NCI-H2029 (cell line): ENCODE results near the gene AGXT.
A peak's percentile ranks its signal among the peaks of the same experiment; 100 is the strongest.

ENCODE experiments used
- DNase-seq: peaks from one replicate; lab custom pipeline; 2025; lab: John Stamatoyannopoulos, UW

The AGXT gene

DNA sequence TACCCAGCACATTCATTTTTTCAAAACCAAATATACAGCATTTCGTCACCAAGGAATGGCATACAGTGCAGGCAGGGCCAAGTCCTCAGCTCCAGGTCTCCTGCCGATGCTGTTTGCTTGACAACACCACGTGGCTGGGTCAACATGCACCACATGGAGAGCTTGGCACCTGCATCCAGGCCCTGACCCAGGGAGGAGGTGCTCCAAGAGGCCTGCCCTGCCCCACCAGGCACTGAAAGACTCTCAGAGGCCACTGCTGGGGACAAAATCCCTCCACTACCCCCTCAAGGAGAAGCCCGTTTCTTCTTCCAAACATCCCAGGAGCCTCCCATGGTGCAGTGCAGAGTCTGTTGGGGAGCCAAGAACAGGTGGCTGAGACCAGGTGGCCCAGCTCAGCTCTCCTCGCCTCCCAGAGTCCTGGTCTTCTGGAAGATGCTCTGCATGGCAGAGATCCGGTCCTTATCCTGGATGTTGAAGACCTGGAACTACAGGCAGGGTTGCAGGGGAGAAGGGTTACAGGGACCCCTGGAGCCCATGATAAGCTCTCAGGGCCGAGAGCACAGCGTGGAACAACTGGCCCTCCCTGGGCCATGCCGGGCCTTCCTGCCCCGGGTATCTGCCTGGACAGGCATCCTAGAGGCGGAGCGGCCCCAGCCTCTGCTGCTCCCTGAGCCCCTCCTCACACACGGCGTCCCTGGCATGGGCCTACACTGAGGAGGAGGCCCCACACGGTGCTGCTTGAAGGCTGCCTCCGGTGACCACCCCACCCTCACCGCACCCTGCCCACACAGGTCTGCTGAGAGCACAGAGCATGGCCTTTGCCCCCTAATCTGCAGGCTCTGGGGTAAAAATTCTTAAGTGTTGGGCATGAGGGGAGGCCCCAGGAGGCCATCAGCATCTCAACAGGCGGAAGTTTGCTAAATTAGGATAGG lies 18.3 kb downstream of the AGXT start:
- DNase-seq = no peak

DNA sequence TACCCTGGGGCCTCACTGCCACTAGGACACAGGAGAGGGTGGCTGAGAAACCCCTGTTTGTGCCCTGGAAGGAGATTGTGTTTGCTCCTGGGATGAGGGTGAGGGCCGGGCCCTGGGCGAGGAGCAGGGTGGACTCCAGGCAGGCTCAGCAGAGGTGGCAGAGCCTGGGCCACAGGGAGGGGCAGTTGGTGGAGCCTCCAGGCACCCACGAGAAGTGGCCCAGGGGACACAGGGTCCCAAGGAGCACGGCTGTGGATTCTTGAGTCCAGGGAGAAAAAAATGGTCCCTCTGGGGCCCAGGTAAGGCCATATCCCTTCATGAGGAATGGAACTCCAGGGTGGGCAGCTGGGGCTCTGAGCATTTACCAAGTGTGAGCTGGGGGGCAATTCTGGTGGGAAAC lies 19.0 kb downstream of the AGXT start:
- DNase-seq = no peak

DNA sequence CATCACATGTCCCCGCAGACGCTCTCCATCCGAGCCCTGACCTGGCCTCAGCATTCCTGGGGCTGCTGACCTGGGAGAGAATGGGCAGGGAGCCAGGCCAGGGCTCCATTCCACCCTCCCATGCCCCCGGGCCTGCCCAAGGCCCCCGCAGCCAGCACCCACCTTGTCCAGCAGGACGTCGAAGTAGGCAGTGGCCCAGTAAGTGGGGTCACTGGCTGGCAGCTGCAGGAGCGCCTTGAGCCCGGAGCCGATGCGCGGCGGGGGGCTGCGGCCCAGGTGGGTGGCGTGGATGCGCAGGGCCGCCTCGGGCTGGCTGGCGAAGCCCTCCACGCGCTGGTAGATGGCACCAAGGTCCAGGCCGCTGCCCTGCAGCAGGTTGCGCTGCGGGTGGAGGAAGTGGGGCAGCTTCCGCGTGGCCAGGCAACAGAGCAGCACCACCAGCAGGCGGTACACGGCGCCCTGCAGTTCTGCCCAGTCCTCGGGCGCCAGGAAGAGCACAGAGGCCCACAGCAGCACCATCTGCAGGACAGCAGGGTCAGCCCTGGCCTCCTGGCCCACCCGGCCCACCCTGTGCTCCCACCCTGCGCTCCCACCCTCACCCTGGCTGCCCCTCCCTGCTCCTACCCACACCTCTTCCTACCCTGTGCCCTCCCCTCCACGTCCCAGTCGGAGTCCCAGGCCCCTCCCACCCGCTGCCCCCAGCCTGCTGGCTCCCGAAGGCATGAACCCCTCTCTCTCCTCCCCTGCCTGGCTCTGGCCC lies 19.7 kb downstream of the AGXT start:
- DNase-seq = no peak

DNA sequence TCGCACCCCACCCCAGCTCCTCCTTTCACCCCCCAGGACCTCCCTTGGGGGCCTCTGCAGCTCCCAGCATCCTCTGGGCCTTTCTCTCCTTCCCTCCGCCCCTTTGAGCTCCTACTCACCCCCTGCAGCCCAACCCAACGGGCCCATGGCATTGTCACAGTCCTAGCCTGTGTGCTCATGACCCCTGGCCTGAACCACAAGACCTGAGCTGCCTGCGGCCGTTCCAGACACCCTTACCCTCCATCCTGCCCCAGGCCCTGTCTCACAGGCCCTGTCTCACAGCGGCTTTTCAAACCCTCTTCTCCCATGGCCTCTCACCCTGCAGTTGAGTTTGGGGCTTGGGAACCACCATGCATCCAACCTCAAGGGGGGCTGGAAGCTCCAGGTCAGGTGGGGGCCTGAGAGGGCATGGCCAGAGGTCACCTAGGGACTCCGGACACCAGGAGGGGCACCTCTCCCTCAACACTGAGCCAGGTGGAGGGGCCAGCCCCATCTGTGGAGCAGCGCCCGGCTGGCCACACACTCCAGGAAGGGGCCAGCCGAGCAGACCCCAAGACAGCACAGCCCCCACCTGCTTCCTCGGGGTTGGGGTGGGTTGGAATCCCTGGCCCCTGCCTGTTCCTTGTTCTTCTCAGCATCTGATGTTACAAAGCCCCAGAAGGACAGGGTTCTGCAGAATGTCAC lies 20.4 kb downstream of the AGXT start:
- DNase-seq = no peak

DNA sequence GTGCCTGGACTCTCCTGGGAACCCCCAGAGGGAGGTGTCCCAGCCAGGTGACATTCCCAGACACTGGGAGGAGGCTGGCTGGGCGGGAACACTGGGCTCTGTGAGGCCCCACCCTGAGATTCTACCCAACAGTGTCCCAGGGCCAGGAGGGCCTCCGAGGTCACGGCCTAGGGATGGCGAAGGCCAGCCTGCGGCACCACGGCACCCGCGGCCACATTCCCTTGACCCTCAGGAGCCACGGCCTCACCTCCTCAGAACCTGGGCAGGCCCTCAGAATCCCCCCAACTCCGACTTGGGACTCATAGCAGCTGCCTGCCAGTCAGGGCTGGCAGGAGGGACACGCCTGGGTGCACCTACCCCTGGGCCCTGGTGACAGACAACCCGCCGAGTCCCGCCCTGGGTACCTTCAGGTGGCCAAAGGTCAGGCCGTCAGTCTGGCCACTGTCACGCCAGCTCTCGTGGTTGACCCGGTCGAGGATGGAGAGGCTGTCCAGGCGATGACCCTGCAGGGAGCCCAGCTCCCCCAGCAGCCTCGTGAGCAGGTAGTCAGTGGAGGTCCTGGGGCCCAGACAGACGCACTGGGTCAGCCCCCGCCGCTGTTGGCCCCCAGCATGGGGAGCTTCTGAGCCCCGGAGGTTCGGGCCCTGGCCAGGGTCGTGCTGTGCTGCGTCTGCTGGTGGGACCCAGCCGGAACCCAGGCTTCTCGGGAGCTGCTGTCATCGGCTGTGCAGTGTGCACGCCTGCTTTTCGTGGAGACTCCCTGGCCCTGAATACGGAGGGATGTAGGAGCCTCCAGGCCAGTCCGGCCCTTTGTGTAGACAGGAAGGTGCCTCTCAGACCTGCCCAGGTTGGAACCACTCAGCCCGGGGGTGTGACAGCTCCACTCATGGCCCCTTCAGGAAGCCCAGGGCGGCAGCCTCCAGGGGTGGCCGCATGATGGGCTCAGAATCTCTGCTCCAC lies 21.3 kb downstream of the AGXT start:
- DNase-seq = no peak

DNA sequence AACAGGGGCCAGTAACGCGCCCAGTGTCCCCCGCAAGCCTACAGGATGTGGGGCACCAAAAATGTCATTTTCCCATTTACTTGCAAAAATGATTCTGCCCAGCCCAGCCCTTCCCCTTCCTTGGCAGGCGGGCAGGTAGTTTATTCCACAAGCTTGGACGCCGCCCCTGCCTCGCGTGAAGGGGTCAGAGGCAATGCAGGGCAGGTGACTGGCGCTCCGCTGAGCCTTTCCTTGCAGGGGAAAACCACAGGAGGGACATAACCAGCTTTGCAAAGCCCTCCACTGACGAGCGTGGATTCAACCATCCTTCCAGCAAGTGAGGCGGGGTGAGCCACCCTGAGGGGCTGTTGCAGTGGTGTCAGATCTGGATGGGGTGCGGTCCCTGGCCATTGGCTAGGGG lies 22.1 kb downstream of the AGXT start:
- DNase-seq = no peak

DNA sequence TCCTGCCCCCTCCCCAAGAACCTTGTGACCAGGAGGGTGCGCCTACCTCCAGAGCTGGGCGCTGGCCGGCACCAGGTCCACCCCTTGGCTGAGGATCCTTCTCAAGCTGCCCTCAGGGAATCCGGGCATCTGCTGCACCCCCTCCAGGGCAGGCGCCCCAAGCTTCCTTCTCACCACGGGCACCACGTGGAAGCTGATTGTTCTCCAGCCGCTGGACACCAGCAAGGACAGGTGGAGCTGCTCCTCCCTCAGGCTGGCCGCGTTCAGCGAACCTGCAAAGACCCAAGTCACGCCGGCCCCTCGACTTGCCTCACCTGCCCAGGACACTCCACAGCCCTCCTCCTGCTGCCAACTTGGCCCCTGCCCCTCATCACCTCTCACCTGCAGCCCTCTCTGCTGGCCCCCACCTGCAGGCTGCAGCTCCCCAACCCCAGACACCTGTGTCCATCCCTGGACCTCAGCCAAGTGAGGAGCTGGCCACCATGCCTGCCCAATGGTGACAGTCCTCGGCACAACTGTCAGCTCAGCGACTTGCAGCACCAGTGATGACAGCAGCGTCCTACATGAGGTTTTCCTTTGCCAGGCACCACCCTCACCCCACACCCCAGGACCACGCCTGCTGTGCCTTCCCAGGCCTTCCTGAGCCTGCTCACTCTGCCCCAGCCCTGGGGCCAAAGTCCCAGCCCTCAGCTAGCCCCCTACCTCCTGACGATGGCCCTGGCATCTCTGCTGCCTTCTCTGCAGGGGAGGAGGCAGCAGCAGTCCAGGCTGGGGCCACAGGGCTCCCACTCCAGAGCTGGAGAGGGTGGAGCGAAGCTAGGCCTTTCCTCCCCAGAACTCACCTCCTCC lies 23.1 kb downstream of the AGXT start:
- no peak for DNase-seq

DNA sequence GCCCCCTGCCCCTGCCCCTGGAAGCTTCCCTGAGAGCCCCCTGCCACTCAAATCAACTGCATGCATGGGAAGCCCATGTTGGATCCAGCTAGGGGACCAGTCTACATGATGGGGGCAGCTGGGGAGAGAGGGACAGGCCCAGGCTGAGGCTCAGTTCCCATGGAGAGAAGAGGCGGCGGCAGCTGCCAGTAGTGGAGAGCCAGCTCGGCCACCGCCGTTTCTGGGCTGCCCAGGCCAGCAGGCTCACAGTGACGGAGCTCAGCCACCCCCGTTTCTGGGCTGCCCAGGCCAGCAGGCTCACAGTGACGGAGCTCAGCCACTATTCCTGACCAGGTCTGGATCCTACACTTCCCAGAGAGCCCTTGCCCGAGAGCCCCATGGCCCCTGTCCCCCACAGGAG lies 23.7 kb downstream of the AGXT start:
- DNase-seq = no peak

DNA sequence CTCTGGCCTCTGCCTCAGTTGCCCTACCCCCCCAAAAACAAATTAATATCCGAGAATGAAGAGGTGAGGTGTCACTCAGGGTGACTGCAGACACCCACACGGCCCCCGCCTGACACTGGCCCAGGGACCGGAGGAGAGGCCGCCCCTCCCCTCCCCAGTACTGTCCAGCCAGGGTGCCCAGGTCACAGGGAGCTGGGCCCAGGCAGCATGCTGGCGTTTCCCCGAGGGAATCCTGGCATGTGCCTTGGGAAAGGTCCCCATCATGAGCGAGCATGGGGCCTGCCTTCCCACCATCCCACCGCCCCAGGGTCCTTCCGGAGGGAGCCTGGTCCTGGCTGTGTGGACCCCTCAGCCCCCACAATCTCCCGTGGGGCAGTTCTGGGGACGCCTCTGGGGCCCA lies 24.3 kb downstream of the AGXT start:
- DNase-seq = no peak

DNA sequence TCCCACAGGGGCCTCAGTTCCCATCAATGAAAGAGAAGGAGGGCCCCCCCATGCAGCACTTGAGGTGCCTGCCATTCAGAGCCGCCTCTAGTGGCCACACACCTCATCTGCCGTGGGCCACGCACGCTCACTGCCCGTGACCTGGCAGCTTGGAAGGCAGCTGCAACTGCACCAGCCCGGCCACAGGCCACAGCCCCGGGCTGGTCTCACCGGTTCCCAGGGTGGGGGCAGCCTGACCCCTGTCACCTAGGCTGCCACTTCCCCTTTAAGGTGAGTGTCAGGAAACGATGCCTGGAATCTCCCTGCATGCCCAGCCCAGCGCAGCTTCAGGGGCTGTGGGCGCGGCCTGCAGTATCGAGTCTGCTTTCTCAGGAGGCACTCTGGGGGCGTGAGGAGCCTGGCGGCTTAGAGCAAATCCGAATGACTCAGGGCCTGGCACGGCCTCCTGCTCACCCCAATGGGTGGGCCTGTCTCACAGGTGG lies 24.8 kb downstream of the AGXT start:
- DNase-seq = no peak

DNA sequence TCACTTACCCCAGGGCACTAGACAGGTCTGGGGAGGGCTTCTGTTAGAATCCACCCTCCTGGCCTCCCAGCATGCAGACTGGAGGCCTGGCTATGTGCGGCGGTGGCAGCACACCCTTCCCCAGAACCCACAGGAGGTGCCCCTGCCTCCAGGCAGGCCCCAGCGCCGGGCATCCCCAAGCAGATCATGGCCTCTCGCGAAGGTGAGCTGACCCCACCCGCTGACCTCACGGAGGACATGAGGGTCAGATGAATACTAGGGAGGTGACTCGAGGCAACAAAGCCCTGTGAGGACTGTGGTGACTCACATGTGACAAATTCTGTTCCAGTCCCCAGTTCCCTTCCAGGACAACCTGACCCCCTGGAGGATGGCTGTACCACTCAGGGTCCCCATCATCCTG lies 25.4 kb downstream of the AGXT start:
- no peak for DNase-seq

DNA sequence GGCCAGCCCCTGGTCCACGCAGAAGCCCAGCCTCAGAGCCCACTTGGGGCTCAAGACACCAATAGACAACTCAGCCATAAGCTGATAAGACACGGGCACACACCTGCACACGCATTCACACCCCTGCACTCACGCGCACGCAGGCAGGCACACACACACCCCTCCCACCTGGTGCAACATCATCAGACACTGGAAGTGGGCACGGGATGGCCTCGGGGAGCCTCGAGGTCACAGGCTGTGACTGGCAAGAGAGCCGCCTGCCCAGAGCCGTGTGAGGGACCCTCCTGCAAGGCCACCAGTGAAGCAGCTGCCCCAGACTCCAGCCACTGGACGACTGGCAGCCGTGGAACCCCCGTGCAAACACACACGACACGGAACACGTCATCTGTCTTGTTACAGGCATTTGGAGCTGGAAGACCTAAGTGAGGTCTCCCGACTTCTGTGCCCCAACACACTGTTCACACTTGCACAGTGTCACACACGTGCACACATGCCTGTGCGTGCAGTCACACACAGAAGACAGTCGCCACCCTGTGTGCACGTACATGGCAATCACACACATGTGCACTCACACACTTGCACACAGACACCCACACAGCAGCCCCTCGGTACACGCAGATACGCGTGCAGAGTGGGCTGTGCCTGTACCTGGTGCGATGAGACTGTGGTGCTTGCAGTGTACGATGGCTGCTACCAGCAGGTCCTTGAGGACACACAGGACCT lies 26.4 kb downstream of the AGXT start:
- DNase-seq = no peak

DNA sequence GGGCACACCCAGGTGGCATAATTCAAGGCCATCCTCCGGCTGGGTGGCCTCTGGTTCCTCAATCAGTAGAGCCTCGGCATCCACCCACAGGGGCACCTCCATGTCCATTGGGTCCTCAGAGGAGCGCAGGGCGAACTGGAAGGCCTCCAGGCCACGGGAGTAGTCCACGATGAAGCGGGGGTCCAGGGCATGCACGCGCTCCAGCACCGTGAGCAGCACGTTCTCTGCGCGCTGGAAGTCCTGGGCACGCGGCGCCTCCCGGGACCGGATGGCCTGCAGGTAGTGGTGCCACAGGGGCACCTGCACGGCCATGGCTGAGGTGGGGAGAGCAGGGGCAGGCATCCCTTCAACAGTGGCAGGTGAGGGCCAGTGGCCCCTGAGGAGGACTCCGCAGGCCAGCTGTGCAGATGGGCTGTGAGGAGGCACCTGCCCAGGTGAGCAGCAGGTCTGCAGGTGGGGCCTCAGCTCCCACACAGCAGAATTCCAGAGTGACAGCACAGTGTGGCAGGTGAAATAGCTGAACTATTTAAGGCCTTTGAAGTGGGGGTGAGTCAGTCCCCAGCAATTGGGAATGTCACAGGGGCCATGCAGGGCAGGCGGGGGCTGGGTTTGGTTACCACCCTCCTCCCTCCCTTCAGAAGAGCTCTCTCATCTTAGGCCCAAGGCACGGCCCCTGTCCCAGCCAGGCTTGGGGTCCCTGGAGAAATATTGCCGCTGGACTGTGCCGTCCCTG lies 27.2 kb downstream of the AGXT start, which contains the start of gene MAB21L4:
TSS of gene MAB21L4 (minus strand) at position 501 of the 733 bp plus-strand sequence. CDS start at position 342, 159 bp downstream.
- no peak for DNase-seq

DNA sequence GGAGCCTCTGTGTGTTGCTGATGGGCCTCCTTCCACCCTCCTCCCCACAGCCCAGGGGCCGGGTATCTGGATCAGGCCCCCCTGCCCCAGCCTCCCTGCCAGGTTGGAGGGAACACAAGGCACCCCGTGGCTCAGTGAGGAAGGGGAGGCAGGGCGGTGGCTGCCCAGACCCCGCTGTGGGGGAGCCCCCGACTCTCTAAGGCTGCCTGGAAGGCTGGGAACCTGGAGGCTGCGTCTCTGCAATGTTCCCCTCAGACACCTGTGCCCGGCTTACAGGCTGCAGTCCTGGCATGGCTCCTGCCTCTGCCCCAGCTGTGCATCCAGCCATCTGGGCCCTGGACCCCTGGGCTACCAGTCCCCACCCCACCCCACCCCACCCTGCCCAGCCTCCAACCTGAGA lies 27.8 kb downstream of the AGXT start:
- DNase-seq = no peak

DNA sequence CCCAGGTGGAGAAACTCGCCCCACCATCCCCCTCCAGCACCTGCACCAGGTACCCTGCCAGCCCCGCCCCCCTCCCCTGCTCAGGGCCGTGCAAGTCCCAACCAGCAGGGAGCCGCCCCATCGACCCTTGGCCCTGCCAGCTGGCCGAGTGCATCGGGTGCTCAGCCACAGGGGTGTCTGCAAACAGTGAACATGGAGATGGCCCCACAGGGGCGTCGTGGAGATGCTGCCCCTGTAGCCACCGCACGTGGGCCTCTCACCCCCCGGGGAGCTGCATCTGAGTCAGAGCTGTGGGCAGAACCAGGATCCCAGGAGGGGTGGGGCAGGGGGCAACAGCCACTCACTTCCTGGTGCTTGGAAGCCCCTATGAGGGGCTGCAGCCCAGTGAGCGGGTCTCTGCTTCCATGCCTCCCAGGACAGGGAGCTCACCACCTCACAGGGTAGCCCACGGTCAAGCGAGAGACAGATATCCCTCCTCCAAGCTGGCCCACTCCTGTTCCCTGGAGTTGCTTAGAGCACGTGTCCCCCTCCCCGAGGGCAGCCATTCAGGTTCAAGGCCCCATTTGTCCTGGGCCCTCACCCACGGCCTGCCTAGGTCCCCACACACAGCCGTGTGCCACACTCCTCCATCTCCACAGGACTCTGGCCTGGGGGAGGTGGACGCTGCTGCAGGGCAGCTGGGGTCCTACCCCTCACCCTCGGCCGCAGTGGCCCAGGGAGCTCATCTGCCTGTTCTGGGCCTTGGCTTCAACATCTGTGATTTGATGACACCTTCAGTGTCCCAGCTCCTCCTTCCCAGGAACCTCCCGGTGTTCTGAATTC lies 28.5 kb downstream of the AGXT start:
- DNase-seq = peak; percentile 50

DNA sequence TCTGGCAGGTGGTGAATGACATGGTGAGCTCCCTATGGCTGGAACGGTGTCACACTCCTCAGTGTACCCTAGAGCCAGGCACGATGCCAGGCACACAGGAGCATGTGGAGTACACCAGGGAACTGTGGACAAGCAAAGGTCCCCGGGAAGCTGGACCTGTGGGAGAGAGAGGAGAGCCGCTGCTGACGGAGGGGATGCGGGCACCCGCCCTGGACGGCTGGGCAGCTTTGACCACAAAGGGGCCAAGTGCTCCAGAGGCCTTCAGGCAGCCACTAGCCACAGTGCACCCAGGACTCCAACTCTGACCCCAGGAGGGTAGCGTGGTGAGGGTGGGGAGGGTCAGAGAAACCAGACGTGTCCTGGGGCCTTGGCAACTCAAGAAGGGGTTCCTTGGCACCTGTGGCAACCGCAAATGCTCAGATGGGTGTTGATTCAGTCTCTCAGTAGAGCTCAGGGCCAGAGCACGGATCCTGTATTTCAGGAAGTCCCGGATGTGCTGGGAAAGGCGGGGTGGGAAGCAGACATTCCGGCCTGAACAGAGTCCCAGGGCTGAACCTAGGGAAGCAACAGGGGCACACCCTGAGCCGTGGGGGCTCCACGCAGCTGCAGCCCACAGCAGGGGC lies 29.6 kb downstream of the AGXT start:
- DNase-seq = no peak

DNA sequence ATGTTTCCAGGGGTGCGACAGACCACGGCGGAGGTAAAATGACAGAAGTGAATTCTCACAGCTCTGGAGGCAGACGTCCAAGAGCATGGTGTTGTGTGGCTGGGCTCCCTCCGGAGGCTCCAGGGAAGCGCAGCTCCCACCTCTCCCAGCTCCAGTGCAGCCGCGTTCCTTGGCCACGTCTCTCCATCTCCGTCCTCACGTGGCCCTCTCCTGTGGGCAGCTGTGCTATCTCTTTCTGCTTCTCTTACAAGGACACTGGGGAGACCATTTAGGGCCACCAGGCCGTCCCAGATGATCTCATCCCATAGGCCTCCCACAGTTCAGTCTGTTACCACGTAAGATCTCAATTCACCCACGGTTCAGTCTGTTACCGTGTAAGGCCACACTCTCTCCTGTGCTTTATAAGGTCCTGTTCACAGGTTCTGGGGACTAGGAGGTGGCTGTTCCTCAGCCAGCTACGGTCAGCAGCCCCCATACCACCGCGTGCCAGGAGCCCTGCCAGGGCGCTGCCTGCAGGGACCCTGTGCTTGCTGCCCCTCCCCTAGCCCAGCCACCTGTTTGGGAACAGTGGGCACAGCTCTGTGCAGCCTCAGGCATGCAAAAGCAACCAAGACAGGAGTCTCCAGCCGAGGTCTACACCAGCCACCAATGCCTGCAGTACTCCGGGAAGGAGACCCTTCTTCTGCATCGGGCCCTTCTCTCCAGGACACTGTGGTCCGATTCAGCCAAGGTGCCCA lies 30.3 kb downstream of the AGXT start:
- DNase-seq = no peak
